Measurements from ENCODE around the gene TMEM140. TPM values are rescaled to one million over a fixed set of nuclear protein-coding genes. Genes with fewer than 3 reads are reported as not detected.
A peak's percentile ranks its signal among the peaks of the same experiment; 100 is the strongest.
"Not testable (repeated sequence)": the region's sequence is repeated elsewhere in the genome, so short reads cannot be mapped to it uniquely, and the experiment has no call there.

Gene TMEM140
- total and polyA plus RNA-seq, 11 donors: 6.7 to 131 (median 26.5) TPM

GRCh38 chr7:135170274-135170997, 22.6 kb downstream of the TMEM140 start, which contains the start of gene CYREN:
Gene CYREN, minus strand, starts transcription at chr7:135170707. Its CDS starts 1,785 bp downstream, at chr7:135168922.
- intact Hi-C loops (cut with DNase I): loop anchor here in 7 of 10 donors (1.0 to 5.0 kb wide), 8 partner anchors 22 to 483 kb away; partner anchors contain the start of genes AGBL3 (in 7 of the 7) and TMEM140 (in 3 of the 7)
- ATAC-seq: peak; percentile 89 to 97 (median 95)
- Histone ChIP-seq H3K4me1 (peaks cover 9 to 63% (median 49%) of the 10 kb centered on the region in 12 donors), H3K27me3 (no peaks in the 10 kb centered on the region), H3K36me3 (peaks cover 0 to 32% (median 29%) of the 10 kb centered on the region in 9 donors), H3K27ac (peak within 1 kb of the TSS; percentile 83 to 100 (median 97)), H3K9me3 (no peaks in the 10 kb centered on the region), H3K4me3 (peak within 1 kb of the TSS; percentile 68 to 99 (median 87))
- WGBS, 4 donors: 0 to 1% (median 0%) methylated on average over 36 to 77 of the region's 77 CpGs
- TF ChIP-seq POLR2A (IDR thresholded peaks at IDR 0.05): peak in 1 of 2 donors; percentile 67
- TF ChIP-seq, protein P1, sequence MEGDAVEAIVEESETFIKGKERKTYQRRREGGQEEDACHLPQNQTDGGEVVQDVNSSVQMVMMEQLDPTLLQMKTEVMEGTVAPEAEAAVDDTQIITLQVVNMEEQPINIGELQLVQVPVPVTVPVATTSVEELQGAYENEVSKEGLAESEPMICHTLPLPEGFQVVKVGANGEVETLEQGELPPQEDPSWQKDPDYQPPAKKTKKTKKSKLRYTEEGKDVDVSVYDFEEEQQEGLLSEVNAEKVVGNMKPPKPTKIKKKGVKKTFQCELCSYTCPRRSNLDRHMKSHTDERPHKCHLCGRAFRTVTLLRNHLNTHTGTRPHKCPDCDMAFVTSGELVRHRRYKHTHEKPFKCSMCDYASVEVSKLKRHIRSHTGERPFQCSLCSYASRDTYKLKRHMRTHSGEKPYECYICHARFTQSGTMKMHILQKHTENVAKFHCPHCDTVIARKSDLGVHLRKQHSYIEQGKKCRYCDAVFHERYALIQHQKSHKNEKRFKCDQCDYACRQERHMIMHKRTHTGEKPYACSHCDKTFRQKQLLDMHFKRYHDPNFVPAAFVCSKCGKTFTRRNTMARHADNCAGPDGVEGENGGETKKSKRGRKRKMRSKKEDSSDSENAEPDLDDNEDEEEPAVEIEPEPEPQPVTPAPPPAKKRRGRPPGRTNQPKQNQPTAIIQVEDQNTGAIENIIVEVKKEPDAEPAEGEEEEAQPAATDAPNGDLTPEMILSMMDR (IDR thresholded peaks at IDR 0.05): peak; percentile 42 to 93 (median 75)
- peak; percentile 96 to 98 (median 97) for DNase-seq

DNA sequence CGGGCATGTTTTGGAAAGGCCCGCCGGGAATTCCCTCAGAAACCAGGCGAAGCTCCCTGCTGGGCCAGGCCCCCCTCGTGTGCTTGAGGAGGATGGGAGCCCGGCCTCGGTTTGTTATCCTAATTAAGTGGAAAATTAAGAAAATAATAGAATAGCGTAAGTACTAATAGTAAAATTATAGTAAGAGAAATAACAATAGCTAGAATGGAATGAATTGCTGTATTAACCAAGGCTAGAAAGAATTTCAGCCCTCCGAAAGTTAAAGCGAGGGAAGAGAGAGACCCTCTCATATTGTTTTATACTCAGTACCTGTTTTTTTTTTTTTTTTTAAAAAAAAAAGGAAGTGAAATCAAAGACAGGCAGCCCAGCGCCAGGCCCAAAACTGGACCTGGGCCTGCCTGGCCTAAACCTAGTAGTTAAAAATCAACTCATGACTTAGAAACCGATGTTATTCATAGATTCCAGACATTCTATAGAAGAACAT, 23.2 kb downstream of the TMEM140 start:
- not testable (repeated sequence) for H3K9me3 ChIP-seq, DNase-seq, ATAC-seq, H3K27me3 ChIP-seq
- Histone ChIP-seq H3K27ac (peak overlapping the region; percentile 83 to 100 (median 97)), H3K36me3 (peaks cover 0 to 26% (median 23%) of the 10 kb centered on the region in 9 donors), H3K4me3 (peak overlapping the region; percentile 68 to 99 (median 87)), H3K4me1 (peaks cover 9 to 57% (median 43%) of the 10 kb centered on the region in 12 donors)
- intact Hi-C loops (cut with DNase I): loop anchor here in 7 of 10 donors (1.0 to 5.0 kb wide), 9 partner anchors 22 to 484 kb away; partner anchors contain the start of genes AGBL3 (in 7 of the 7), TMEM140 (in 3 of the 7) and WDR91 (in 2 of the 7)
- WGBS, 4 donors: 19 to 22% (median 21%) methylated on average over 12 of the region's 12 CpGs
- TF ChIP-seq, protein P1 (IDR thresholded peaks at IDR 0.05): peak in 3 of 12 donors; percentile 2 to 13 (median 7)

DNA sequence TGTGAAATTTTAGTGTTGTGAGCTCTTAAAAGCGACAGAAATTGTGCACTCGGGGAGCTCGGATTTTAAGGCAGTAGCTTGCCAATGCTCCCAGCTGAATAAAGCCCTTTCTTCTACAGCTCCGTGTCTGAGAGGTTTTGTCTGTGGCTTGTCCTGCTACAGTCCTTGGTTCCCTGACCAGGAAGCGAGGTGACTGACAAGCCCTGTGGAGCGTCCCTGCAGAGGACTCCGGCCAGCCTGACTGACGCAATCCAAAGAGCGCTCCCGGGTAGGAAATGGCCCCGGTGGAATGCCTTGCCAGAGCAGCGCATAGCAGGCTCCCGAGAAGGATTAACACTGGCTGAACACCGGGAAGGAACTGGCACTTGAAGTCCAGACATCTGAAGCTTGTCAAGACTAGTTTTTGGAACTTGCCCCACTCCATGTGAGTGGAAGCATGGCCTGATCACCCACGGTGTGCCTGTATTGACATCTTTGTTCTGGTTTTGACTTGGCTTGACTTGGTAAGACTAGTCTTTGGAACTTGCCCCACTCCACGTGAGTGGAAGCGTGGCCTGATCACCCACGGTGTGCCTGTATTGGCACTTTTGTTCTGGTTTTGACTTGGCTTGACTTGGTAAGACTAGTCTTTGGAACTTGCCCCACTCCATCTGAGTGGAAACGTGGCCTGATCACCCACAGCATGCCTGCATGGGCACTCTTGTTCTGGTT, 23.9 kb downstream of the TMEM140 start:
- Histone ChIP-seq H3K27ac (peak overlapping the region; percentile 83 to 100 (median 97)), H3K4me3 (peak overlapping the region in 7 of 12 donors; percentile 74 to 96 (median 89)), H3K36me3 (peaks cover 0 to 21% (median 16%) of the 10 kb centered on the region in 9 donors), H3K4me1 (peaks cover 9 to 51% (median 36%) of the 10 kb centered on the region in 12 donors)
- DNase-seq (peak in 4 of 5 donors; percentile 61 to 89 (median 84)), ATAC-seq (peak in 2 of 4 donors; percentile 49 to 61)
- 37 to 57% (median 43%) methylated on average over 17 to 19 of the region's 19 CpGs for WGBS, 4 donors
- not testable (repeated sequence) for H3K27me3 ChIP-seq, H3K9me3 ChIP-seq
- intact Hi-C loops (cut with DNase I): loop anchor here in 7 of 10 donors (1.0 to 5.0 kb wide), 7 partner anchors 23 to 484 kb away; partner anchors contain the start of genes AGBL3 (in 3 of the 7), WDR91 (in 2 of the 7) and TMEM140 (in 1 of the 7)

DNA sequence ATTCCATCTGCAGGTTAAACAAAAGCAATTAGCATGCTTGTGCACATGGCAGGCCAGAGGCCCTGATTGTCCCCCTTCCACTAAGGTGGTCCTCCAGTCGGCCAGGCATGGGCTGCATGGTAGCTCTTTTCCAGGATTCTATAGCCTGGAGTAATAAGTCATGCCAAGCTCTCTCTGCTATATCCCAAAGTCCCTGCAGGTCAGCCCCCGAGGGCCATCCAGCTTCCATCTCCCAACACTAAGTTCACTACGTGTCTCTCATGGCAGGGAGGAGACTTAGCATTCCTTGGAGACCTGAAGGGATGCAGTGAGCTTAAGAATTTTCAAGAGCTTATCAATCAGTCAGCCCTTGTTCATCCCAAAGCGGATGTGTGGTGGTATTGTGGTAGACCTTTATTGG, 26.0 kb downstream of the TMEM140 start:
- not testable (repeated sequence) for H3K27me3 ChIP-seq, H3K36me3 ChIP-seq, H3K9me3 ChIP-seq, H3K4me3 ChIP-seq, DNase-seq, ATAC-seq, H3K27ac ChIP-seq
- H3K4me1 ChIP-seq: peaks cover 4 to 32% (median 17%) of the 10 kb centered on the region in 12 donors
- intact Hi-C loops (cut with DNase I): loop anchor here in 4 of 10 donors (5.0 kb wide), 3 partner anchors 187 to 487 kb away; partner anchors contain the start of gene AGBL3 (in 1 of the 4)
- WGBS, 4 donors: 74 to 92% (median 82%) methylated on average over 4 of the region's 4 CpGs
